ENCODE results near the gene GOLT1A. TPM values are rescaled to one million over a fixed set of nuclear protein-coding genes. Genes with fewer than 3 reads are reported as not detected.

GOLT1A gene
- total and polyA plus RNA-seq, 10 of the 15 experiments (the other 5 are each of a cell fraction or from before 2014, with no cell fraction given) = 0.09 to 0.46 TPM; not detected in 8

DNA sequence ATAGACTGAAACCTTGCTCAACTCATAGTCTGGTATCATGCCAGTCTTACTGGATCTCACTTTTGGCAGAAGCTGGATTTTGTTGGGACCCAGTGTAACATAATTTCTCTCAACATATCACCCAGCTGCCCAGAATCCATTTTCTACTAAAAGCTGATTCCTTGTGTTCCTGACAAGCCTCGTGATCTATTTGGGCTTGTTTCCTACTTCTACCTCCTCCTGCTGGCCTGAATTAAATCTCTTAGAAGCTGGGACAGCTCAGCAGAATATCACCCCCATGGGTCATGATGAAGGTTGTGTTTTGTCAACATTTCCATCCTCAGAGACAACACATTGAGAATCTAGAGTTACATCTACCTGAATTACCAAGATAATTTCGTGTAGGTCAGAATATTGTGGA lies 7.7 kb downstream of the GOLT1A start:
- Histone ChIP-seq H3K9me3 (replicated peaks; ENCODE audit: control insufficient read depth, insufficient read depth, low read length) (no peaks in the 10 kb centered on the region), H3K36me3 (ENCODE audit: control insufficient read depth in 2 of 2, insufficient read depth in 2 of 2, low read length in 1 of 2) (no peaks in the 10 kb centered on the region), H3K4me2 (ENCODE audit: control insufficient read depth, insufficient read depth) (no peak overlapping the region), H3K27ac (ENCODE audit: control insufficient read depth, insufficient read depth) (no peak overlapping the region), H3K4me3 (no peak overlapping the region), H4K20me1 (ENCODE audit: control insufficient read depth, insufficient read depth) (no peaks in the 10 kb centered on the region), H2AFZ (ENCODE audit: control insufficient read depth, low read depth, low read length) (no peak overlapping the region), H3K79me2 (ENCODE audit: control insufficient read depth, insufficient read depth, low read length) (no peaks in the 10 kb centered on the region), H3K9ac (ENCODE audit: control insufficient read depth, insufficient read depth, low read length) (no peak overlapping the region), H3K27me3 (replicated peaks in 1 of 2; ENCODE audit: control insufficient read depth in 2 of 2, insufficient read depth in 2 of 2, low read length in 1 of 2) (peaks cover 0 to 8% of the 10 kb centered on the region in 2 experiments; a peak in 2 of 4 replicates), H3K4me1 (ENCODE audit: control insufficient read depth, insufficient read depth, low read length) (no peaks in the 10 kb centered on the region)
- intact Hi-C loops (cut with micrococcal nuclease; ENCODE audit: unreplicated experiment) = loop anchor here (1.0 to 5.0 kb wide), 2 partner anchors 156 to 345 kb away; partner anchors contain the start of gene SNRPE
- BruUV-seq (replicated peaks) = no TSS peak
- in situ Hi-C loops (cut with MboI) = loop anchor here (5.0 kb wide), 1 partner anchor 39 kb away; the partner anchor contains the start of gene REN
- no peak for FAIRE-seq
- 0% methylated on average over 2 of the region's 2 CpGs for WGBS (ENCODE audit: insufficient coverage, insufficient replicate concordance, low lambda C conversion rate, missing lambda C conversion rate)
- CTCF ChIA-PET = interaction anchor here (0.6 to 3.6 kb wide), 25 partner anchors 10 to 346 kb away, joined by 3 to 74 read pairs (median 3); partner anchors contain the start of genes GOLT1A, PLEKHA6, REN and SNRPE
- DNase-seq (ENCODE audit: low read depth, low spot score) = no peak
- ATAC-seq = no peak
- POLR2A ChIA-PET = interaction anchor here (0.6 kb wide), 1 partner anchor 191 kb away, joined by 4 read pairs; no protein-coding TSS in a partner anchor
- SMC1A ChIA-PET (ENCODE audit: uncharacterized antibody, unreplicated experiment) = interaction anchor here (0.5 to 3.5 kb wide), 10 partner anchors 8 to 334 kb away, joined by 3 to 27 read pairs (median 3); partner anchors contain the start of gene GOLT1A
- RAD21 ChIA-PET (ENCODE audit: unreplicated experiment) = interaction anchor here (1.3 to 1.5 kb wide), 2 partner anchors 43 to 193 kb away, joined by 3 to 15 read pairs; no protein-coding TSS in a partner anchor
- no peak for TF ChIP-seq FOXM1 (IDR thresholded peaks at IDR 0.05; ENCODE audit: low read depth, low read length)
- TF ChIP-seq CBFB (IDR thresholded peaks at IDR 0.05; ENCODE audit: low read depth) = no peak
- TF ChIP-seq, protein P1, sequence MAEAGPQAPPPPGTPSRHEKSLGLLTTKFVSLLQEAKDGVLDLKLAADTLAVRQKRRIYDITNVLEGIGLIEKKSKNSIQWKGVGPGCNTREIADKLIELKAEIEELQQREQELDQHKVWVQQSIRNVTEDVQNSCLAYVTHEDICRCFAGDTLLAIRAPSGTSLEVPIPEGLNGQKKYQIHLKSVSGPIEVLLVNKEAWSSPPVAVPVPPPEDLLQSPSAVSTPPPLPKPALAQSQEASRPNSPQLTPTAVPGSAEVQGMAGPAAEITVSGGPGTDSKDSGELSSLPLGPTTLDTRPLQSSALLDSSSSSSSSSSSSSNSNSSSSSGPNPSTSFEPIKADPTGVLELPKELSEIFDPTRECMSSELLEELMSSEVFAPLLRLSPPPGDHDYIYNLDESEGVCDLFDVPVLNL (IDR thresholded peaks at IDR 0.05; ENCODE audit: low read depth, low read length) = no peak
- TF ChIP-seq MYB (IDR thresholded peaks at IDR 0.05; ENCODE audit: borderline replicate concordance, low read depth, low read length) = no peak
- TF ChIP-seq, protein P2, sequence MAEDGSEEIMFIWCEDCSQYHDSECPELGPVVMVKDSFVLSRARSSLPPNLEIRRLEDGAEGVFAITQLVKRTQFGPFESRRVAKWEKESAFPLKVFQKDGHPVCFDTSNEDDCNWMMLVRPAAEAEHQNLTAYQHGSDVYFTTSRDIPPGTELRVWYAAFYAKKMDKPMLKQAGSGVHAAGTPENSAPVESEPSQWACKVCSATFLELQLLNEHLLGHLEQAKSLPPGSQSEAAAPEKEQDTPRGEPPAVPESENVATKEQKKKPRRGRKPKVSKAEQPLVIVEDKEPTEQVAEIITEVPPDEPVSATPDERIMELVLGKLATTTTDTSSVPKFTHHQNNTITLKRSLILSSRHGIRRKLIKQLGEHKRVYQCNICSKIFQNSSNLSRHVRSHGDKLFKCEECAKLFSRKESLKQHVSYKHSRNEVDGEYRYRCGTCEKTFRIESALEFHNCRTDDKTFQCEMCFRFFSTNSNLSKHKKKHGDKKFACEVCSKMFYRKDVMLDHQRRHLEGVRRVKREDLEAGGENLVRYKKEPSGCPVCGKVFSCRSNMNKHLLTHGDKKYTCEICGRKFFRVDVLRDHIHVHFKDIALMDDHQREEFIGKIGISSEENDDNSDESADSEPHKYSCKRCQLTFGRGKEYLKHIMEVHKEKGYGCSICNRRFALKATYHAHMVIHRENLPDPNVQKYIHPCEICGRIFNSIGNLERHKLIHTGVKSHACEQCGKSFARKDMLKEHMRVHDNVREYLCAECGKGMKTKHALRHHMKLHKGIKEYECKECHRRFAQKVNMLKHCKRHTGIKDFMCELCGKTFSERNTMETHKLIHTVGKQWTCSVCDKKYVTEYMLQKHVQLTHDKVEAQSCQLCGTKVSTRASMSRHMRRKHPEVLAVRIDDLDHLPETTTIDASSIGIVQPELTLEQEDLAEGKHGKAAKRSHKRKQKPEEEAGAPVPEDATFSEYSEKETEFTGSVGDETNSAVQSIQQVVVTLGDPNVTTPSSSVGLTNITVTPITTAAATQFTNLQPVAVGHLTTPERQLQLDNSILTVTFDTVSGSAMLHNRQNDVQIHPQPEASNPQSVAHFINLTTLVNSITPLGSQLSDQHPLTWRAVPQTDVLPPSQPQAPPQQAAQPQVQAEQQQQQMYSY (CRISPR knock-in tag; IDR thresholded peaks at IDR 0.05) = no peak
- no peak for TF ChIP-seq SMAD1 (IDR thresholded peaks at IDR 0.05; ENCODE audit: low read depth, partially characterized antibody)
- TF ChIP-seq ZNF24 (IDR thresholded peaks at IDR 0.05) = no peak
- TF ChIP-seq BRCA1 (IDR thresholded peaks at IDR 0.05; ENCODE audit: low read depth, low read length) = no peak
- TF ChIP-seq HDAC6 (IDR thresholded peaks at IDR 0.05; ENCODE audit: unreplicated experiment) = no peak
- TF ChIP-seq POLR2AphosphoS2 (IDR thresholded peaks at IDR 0.05; ENCODE audit: low read depth, low read length) = no peak
- no peak for TF ChIP-seq TCF3 (IDR thresholded peaks at IDR 0.05; ENCODE audit: borderline replicate concordance, insufficient read depth, low read depth, low read length)
- TF ChIP-seq HCFC1 (IDR thresholded peaks at IDR 0.05; ENCODE audit: low read length) = no peak
- TF ChIP-seq, protein P3, sequence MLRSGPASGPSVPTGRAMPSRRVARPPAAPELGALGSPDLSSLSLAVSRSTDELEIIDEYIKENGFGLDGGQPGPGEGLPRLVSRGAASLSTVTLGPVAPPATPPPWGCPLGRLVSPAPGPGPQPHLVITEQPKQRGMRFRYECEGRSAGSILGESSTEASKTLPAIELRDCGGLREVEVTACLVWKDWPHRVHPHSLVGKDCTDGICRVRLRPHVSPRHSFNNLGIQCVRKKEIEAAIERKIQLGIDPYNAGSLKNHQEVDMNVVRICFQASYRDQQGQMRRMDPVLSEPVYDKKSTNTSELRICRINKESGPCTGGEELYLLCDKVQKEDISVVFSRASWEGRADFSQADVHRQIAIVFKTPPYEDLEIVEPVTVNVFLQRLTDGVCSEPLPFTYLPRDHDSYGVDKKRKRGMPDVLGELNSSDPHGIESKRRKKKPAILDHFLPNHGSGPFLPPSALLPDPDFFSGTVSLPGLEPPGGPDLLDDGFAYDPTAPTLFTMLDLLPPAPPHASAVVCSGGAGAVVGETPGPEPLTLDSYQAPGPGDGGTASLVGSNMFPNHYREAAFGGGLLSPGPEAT (IDR thresholded peaks at IDR 0.05; ENCODE audit: low read depth) = no peak
- no peak for TF ChIP-seq EED (IDR thresholded peaks at IDR 0.05; ENCODE audit: low read depth)
- TF ChIP-seq TBL1XR1 (IDR thresholded peaks at IDR 0.05; ENCODE audit: low read depth, low read length) = no peak
- no peak for TF ChIP-seq ASH2L (IDR thresholded peaks at IDR 0.05; ENCODE audit: borderline replicate concordance, low read depth)
- TF ChIP-seq ZNF274 (IDR thresholded peaks at IDR 0.05; ENCODE audit: insufficient read depth, insufficient read length) = no peak
- no peak for TF ChIP-seq NFYA (IDR thresholded peaks at IDR 0.05; ENCODE audit: borderline replicate concordance, low read depth, low read length)
- no peak for TF ChIP-seq EP300 (IDR thresholded peaks at IDR 0.05; ENCODE audit: borderline replicate concordance in 1 of 2, control insufficient read depth in 1 of 2, low read depth in 2 of 2, low read length in 2 of 2)
